ENCODE measurements around the gene SLCO2B1.

DNA sequence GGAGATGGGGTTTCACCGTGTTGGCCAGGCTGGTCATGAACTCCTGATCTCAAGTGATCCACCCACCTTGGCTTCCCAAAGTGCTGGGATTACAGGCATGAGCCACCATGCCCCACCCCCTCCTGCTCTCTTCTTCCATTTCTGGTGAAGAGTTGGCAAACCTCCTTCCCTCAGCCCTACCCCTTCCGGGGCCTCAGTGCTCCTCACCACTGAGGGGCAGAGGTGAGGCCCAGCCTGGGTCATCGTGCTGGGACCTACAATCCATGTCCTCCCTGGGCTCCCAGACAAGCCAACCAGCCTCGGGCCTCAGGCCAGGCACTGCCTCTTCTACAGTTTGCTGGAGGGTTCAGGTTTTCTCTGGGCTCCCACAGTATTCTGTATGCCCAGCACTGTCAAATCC is 74.9 kb downstream of the SLCO2B1 start:
- TF ChIP-seq, protein P1, sequence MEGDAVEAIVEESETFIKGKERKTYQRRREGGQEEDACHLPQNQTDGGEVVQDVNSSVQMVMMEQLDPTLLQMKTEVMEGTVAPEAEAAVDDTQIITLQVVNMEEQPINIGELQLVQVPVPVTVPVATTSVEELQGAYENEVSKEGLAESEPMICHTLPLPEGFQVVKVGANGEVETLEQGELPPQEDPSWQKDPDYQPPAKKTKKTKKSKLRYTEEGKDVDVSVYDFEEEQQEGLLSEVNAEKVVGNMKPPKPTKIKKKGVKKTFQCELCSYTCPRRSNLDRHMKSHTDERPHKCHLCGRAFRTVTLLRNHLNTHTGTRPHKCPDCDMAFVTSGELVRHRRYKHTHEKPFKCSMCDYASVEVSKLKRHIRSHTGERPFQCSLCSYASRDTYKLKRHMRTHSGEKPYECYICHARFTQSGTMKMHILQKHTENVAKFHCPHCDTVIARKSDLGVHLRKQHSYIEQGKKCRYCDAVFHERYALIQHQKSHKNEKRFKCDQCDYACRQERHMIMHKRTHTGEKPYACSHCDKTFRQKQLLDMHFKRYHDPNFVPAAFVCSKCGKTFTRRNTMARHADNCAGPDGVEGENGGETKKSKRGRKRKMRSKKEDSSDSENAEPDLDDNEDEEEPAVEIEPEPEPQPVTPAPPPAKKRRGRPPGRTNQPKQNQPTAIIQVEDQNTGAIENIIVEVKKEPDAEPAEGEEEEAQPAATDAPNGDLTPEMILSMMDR (conservative IDR thresholded peaks at IDR 0.05; ENCODE audit: low read depth in 2 of 2), result peak in 1 of 2 experiments; percentile 12; a peak in 1 of 4 replicates
- TF ChIP-seq EZH2 (IDR thresholded peaks at IDR 0.05; ENCODE audit: low read depth, unreplicated experiment) (no peak), CREB1 (CRISPR knock-in tag; IDR thresholded peaks at IDR 0.05; ENCODE audit: low read depth) (no peak), EZH2phosphoT487 (IDR thresholded peaks at IDR 0.05; ENCODE audit: unreplicated experiment) (no peak), POLR2AphosphoS5 (IDR thresholded peaks at IDR 0.05; ENCODE audit: low read depth) (no peak), ZNF114 (CRISPR knock-in tag; IDR thresholded peaks at IDR 0.05) (no peak), NANOG (IDR thresholded peaks at IDR 0.05; ENCODE audit: borderline replicate concordance) (no peak), STAT1 (IDR thresholded peaks at IDR 0.05; ENCODE audit: unreplicated experiment) (no peak), JUNB (IDR thresholded peaks at IDR 0.05; ENCODE audit: unreplicated experiment) (no peak)
- TF ChIP-seq, protein P2, sequence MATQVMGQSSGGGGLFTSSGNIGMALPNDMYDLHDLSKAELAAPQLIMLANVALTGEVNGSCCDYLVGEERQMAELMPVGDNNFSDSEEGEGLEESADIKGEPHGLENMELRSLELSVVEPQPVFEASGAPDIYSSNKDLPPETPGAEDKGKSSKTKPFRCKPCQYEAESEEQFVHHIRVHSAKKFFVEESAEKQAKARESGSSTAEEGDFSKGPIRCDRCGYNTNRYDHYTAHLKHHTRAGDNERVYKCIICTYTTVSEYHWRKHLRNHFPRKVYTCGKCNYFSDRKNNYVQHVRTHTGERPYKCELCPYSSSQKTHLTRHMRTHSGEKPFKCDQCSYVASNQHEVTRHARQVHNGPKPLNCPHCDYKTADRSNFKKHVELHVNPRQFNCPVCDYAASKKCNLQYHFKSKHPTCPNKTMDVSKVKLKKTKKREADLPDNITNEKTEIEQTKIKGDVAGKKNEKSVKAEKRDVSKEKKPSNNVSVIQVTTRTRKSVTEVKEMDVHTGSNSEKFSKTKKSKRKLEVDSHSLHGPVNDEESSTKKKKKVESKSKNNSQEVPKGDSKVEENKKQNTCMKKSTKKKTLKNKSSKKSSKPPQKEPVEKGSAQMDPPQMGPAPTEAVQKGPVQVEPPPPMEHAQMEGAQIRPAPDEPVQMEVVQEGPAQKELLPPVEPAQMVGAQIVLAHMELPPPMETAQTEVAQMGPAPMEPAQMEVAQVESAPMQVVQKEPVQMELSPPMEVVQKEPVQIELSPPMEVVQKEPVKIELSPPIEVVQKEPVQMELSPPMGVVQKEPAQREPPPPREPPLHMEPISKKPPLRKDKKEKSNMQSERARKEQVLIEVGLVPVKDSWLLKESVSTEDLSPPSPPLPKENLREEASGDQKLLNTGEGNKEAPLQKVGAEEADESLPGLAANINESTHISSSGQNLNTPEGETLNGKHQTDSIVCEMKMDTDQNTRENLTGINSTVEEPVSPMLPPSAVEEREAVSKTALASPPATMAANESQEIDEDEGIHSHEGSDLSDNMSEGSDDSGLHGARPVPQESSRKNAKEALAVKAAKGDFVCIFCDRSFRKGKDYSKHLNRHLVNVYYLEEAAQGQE (IDR thresholded peaks at IDR 0.05; ENCODE audit: unreplicated experiment), result no peak
